HG03469 (cell line): ENCODE measurements around the gene MFAP1.
A peak's percentile ranks its signal among the peaks of the same experiment; 100 is the strongest.
"Not testable (repeated sequence)": the region's sequence is repeated elsewhere in the genome, so short reads cannot be mapped to it uniquely, and the experiment has no call there.

Experiments
- ATAC-seq: cut with Tn5 transposase; IDR thresholded peaks from one replicate; pipeline ENCODE4 v1.9.1; 2021; ENCODE audit warnings: mild to moderate bottlenecking, moderate library complexity, moderate number of reproducible peaks; ENCODE audit not compliant: unreplicated experiment

Gene MFAP1, protein sequence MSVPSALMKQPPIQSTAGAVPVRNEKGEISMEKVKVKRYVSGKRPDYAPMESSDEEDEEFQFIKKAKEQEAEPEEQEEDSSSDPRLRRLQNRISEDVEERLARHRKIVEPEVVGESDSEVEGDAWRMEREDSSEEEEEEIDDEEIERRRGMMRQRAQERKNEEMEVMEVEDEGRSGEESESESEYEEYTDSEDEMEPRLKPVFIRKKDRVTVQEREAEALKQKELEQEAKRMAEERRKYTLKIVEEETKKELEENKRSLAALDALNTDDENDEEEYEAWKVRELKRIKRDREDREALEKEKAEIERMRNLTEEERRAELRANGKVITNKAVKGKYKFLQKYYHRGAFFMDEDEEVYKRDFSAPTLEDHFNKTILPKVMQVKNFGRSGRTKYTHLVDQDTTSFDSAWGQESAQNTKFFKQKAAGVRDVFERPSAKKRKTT

DNA sequence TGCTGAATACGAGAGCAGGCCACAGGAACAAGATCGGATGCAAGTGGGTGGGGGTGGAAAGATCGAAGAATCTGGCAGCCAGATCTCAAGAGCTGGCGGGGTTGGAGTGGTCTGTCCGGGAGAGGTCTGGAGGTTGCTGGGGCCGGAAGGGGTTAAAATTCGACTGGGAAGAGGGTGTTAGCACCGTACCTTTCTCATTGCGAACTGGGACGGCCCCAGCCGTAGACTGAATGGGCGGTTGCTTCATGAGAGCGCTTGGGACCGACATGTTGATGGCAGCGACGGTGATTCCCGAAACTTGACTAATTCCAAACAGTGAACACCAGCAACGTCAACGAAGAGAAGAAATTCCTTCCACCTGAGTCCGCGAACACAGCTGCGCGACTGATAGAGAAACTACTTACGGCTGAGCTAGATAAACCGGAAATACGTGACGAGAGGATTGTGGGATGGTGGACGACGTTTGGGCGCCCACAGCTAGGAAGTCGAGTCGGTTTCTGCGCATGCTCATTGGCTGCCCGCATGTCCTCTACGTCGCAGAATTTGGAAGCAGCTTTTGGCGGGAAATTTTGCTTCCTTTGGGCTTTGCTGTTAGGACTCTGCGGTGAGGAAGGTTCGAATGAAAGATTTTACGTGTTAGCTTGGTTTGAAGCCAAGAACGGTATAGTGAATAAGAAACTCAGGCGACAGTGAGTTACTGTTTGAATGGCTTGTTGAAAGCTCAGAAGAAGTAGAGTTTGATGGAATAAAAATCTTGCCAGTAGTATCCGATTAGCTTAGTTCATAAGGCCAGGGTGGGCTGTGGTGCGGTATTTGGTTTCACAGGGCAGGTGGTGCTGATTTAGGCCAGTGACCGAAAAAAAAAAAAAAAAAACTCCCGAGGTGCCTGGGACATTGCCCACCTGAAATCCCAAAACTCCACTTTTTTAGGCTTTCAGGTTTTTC, at the start of gene MFAP1:
Gene MFAP1 (minus strand): TSS at position 389 of the 945 bp plus-strand sequence. CDS start 121 bp downstream, at position 268.
- ATAC-seq: peak; percentile 45

DNA sequence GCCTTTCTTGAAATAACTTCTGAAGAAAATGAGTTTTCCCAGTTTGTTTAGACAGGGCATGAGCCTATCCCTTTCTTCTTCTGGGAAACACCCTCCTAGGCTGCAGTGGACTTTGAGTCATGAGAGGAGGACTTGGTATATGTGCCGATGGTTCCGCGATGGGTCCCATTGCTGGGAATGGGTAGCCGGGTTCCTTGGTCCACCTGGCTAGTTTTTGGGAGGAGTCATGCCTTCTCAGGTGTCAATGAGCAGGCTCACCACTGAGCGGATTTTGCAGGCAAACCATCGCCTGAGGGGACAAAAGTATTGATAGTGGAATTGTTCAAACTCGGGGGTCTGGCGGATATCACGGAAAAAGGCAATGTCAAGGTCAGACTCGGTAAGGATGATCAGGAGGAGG, 49.2 kb upstream of the MFAP1 start:
- no peak for ATAC-seq

DNA sequence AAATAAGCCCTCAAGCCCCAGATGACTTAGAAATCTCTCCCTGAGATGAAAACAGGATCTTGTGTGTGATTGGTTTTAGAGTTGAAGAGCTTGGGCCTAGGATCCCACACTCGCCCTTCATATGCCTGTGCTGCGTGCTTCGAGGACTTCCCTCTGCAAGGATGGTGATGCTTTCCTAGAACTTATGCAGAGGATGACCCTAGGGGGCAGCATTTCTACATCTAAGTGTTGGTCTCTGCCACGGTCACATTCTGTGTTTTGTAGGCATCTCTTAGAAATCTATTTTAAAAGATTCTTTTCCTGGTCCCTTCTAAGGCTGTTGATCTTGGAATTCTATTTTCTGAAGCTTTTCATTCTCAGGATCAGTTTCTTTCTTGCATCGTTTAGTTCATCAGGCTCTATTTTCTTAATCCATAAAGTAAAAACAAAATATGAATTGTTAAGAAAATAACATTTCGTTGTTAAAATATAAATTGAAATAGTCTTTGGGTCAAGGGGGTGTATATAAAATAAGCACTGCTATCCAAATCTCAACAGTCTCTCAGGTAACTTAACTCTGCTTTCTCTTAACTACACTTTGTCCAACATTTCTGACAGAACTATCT, 48.0 kb upstream of the MFAP1 start:
- ATAC-seq: no peak

DNA sequence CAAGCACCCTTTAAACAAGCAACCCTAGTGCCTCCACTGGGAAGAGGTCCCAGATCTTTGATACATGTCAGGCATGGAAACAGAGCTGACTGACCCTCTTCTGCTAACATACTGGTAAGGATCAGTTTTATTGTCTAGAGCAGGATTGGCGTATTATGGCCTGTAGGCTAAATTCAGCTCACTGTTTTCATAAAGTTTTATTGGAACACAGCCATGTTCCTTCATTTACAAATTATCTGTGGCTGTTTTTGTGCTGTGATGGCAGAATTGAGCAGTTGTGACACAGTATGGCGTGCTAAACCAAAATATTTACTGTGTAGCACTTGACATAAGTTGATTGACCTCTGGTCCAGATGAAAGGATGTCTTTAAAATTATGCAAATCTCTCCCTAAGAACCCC, 47.3 kb upstream of the MFAP1 start:
- ATAC-seq: no peak

DNA sequence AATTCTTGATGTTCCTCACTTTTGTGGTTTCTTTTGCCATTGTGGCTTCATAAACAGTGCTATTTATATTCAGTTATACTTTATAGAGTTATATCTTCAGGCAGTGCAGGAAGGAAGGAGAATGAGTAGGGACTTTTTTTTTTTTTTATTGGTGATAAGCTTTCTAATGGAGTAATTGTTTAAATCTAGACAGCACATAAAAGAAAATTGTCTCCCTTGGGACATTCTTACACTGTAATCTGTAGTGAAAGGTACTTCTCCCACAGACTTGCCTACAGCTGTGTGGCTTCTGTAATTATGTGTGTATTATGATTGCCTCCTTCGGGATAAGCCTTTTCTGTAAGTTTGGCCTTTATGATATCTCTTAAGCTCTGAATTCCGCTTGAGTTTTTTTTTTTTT, 43.9 kb upstream of the MFAP1 start:
- no peak for ATAC-seq

DNA sequence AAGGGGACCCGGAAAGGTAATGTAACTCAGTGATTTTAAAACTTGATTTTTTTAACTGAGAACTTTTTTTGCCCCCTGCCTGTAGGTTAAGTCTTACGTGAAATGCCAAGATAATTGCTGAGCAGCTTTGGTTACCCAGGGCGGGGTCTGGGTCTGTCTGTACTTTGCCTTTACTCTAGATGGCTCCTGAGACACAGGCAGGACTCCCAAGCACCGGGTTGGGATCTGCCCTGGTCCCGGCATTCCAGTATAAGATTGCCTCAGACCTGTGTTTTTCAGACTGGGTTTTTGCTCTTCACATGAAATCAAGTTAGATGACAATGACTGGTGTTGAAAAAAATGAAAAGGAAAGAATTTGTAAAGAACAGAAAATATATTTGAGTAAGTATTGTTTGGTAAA, 42.6 kb upstream of the MFAP1 start:
- no peak for ATAC-seq

DNA sequence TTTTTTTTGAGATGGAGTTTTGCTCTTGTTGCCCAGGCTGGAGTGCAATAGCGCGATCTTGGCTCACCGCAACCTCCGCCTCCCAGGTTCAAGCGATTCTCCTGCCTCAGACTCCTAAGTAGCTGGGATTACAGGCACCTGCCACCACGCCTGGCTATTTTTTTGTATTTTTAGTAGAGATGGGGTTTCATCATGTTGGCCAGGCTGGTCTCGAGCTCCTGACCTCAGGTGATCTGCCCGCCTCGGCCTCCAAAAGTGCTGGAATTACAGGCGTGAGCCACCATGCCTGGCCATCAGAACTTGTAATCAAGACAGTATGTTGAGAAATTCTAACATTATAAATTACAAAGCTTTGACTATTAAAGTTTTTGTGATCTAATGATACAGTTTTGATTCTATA, 42.1 kb upstream of the MFAP1 start:
- not testable (repeated sequence) for ATAC-seq

DNA sequence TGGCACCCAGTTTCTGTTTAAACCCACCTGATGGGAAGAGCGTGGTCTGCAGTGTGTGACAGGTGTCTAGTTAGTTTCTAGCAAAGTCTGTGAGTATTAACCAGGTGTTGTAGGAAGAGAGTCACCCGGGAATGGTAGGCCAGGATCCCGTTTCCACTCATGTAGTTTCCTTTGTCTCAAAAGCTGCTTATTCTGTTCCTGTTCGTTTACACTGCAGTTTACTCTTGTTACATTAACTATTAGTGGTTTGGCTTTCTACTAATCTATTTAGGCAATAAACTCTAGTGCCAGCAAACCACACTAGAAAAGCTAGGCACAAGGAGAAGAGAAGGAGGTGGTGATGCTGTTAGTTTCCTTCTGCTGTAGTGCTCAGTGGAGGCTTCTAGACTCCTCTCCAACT, 35.1 kb upstream of the MFAP1 start:
- ATAC-seq: no peak

DNA sequence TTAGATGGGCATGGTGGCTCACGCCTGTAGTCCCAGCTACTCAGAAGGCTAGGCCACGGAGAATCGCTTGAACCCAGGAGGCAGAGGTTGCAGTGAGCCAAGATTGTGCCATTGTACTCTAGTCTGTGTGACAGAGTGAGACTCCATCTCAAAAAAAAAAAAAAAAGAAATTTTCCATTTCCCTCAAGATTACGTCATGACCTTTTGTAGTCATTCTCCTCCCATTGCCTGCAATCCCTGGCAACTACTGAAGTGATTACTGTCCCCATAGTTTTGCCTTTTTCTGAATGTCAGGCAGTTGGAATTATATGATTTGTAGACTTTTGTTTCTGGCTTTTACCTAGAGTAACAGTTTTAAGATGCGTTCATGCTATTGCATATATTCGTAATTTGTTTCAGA, 30.3 kb upstream of the MFAP1 start:
- no peak for ATAC-seq

DNA sequence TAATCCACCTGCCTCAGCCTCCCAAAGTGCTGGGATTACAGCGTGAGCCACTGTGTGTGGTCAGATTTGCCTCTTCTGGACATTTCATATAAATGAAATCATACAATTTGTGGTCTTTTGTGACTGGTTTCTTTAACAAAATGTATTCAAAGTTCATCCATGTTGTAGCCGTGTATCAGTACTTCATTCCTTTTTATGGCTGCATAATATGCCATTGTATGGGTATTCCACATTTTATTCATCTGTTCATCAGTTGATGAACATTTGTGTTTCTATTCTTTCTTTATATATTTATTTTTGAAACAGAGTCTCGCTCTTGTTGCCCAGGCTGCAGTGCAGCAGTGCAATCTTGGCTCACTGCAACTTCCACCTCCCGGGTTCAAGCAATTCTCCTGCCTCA, 28.1 kb upstream of the MFAP1 start:
- ATAC-seq: no peak

DNA sequence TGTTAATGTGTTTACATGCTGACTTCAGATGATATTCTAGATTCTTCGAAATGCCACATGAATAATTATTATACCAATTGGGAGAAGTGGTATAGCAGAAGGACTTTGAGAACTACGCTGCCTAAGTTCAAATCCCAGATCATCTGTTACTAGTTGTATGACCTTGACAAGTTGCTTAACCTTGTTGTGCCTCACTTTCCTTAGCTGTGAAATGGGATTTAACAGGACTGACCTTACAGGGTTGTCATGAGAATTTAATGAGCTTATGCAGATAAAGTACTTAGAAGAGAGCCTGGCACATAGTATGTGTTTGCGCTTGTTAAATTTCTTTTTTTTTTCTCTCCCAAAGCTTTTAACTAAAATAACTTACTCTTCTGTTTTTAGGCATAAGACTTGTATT, 26.8 kb upstream of the MFAP1 start:
- no peak for ATAC-seq

DNA sequence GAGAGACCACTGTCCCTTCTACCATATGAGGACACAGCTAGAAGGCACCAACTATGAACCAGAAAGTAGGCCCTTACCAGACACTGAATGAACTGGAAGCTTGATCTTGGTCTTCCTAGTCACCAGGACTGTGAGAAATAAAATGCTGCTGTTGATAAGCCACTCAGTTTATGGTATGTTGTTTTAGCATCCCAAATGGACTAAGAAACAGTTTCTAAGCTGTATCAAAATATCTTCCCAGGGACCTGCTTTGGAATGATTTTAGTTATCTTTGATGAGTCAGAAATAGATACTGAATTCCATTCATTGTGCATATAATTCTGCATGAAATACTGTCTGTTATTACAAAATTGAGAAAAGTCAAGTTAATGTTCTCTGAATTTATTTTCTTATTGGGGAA, 20.9 kb upstream of the MFAP1 start:
- ATAC-seq: no peak

DNA sequence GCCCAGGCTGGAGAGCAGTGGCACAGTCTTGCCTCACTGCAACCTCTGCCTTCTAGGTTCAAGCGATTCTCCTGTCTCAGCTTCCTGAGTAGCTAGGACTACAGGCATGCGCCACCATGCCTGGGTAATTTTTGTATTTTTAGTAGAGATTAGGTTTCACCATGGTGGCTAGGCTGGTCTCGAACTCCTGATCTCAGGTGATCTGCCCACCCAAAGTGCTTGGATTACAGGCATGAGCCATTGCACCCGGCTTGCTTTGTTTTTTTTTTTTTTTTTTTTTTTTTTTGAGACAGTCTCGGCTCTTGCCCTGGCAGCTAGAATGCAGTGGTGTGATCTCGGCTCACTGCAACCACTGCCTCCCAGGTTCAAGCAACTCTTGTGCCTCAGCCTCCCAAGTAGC, 8.0 kb upstream of the MFAP1 start:
- not testable (repeated sequence) for ATAC-seq

DNA sequence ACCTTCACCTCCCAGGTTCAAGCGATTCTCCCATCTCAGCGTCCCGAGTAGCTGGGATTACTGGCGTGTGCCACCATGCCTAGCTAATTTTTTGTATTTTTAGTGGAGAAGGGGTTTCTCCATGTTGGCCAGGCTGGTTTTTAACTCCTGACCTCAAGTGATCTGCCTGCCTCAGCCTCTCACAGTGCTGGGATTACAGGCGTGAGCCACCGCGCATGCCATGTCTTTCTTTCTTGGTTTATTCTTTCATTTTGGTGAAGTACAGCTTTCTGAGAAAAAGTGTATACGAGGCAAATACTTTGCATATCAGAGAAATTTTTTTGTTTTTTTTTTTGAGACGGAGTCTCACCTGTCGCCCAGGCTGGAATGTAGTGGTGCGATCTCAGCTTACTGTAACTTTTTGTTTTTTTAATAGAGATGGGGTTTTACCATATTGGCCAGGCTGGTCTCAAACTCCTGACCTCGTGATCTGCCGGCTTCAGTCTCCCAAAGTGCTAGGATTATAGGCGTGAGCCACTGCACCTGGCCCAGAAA, 7.1 kb upstream of the MFAP1 start:
- ATAC-seq: not testable (repeated sequence)

DNA sequence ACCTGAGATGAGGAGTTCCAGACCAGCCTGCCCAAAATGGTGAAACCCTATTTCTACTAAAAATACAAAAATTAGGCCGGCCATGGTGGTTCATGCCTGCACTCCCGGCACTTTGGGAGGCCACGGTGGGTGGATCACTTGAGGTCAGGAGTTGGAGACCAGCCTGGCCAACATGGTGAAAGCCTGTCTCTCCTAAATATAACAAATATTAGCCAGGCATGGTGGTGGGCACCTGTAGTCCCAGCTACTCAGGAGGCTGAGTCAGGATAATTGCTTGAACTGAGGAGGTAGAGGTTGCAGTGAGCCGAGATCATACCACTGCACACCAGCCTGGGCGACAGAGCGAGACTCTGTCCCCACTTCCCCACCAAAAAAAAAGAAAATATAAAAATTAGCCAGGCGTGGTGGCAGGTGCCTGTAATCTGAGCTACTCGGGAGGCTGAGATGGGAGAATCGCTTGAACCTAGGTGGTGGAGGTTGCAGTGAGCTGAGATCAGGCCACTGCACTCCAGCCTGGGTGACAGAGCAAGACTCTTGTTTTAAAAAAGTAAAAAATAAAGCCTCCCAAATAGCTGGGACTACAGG, 6.3 kb upstream of the MFAP1 start:
- not testable (repeated sequence) for ATAC-seq

DNA sequence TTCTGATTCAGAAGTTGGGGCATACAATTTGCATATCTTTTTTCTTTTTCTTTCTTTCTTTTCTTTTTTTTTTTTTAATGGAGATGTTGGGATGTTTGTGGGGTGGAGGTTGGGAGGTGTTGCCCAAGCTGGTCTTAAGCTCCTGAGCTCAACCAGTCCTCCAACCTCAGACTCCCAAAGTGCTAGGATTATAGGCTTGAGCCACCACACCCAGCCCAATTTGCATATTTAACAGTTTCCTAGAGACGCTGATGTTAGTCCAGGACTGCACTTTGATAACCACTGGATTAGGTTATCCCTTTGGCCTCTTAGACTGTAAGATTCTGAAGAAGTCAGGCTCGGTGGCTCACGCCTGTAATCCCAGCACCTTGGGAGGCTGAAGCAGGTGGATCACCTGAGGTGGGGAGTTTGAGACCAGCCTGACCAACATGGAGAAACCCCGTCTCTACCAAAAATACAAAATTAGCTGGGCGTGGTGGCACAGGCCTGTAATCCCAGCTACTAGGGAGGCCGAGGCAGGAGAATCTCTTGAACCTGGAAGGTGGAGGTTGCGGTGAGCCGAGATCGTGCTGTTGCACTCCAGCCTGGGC, 5.6 kb upstream of the MFAP1 start:
- not testable (repeated sequence) for ATAC-seq

DNA sequence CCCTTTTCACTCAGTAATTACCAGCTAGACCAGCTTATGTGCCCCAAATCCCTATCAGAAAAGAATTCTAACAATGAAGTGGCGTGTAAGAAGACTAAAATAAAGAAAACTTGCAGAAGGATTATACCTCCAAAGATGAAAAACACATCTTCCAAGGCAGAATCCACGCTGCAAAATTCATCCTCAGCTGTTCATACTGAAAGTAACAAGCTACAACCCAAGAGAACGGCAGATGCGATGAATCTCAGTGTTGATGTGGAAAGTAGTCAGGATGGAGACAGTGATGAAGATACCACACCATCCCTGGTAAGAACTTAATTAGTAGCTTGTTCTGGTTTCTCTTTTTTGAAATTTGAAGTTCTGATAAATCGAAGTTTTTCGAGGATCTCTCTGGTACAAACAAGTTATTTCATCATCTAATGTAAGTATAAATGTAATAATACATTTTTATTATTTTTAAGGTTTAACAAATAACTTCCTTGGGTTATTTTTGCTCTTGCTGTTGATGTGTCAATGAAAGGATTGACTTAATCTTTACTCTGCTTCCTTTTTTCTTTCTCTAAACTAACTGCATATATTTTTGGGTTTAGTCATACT, 3.7 kb upstream of the MFAP1 start:
- ATAC-seq: no peak

DNA sequence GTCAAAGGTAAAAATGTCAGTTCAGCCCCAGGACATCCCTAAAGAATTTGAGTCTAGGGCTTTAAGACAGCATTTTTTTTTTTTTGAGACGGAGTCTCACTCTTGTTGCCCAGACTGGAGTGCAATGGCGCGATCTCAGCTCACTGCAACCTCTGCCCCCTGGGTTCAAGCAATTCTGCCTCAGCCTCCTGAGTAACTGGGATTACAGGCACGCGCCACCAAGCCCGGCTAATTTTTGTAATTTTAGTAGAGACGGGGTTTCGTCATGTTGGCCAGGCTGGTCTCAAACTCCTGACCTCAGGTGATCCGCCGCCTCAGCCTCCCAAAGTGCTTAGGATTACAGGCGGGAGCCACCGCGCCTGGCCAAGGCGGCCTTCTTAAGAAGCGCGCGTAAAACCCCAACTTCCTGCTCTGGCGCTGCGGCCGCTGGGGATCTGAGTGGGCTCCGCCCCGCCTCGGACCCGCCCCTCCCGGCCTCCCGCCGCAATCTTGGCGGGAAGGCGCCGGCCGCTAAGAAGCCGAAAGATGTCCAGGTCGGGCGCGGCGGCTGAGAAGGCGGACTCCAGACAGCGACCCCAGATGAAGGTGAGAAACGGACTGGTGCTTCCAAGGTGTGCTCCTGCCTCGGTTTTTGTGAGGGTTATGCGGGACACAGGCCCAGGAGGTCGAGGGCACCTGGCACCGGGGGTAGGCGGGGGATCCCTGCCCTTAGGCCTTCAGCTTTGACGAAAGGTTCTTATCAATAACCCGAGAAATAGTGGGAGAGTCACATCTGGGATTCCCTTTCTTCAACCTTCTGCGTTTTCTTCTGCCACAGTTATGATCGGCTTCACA, 2.2 kb upstream of the MFAP1 start, which contains the start of gene WDR76:
Gene WDR76 (plus strand): TSS at position 495 of the 834 bp plus-strand sequence. CDS start 31 bp downstream, at position 526.
- no peak for ATAC-seq

DNA sequence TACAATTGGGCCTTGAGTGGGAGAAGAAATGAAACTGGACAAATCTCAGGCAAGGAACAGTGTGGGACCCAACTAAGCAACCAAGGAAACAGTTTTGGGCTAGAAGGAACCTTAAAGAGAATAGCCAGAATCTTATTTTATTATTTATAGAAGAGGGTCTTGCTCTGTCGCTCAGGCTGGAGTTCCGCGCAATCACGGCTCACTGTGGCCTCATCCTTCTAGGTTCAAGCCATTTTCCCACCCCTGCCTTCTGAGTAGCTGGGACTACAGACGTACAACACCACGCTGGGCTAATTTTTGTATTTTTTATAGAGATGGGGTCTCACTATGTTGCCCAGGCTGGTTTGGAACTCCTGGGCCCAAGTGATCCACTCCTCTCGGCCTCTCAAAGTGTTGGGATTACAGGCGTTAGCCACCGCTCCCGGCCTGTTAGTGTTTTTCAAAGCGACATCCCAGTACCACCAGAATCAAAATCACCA, 1.6 kb upstream of the MFAP1 start:
- no peak for ATAC-seq
